Measurements from ENCODE around the gene ZNFX1. TPM values are rescaled to one million over a fixed set of nuclear protein-coding genes. Genes with fewer than 3 reads are reported as not detected.

The ZNFX1 gene
- total and polyA plus RNA-seq, 8 donors: 4.3 to 15.7 (median 6.5) TPM

GRCh38 chr20:49276961-49277785, 684 bp downstream of the ZNFX1 start:
- Histone ChIP-seq H3K27me3 (no peaks in the 10 kb centered on the region), H3K4me1 (peaks cover 10 to 33% (median 10%) of the 10 kb centered on the region in 3 donors), H3K36me3 (peaks cover 6 to 33% (median 25%) of the 10 kb centered on the region in 3 donors), H3K27ac (peak overlapping the region; percentile 84 to 95 (median 94)), H3K4me3 (peak overlapping the region; percentile 72 to 79 (median 76)), H3K9me3 (no peaks in the 10 kb centered on the region)
- intact Hi-C loops (cut with DNase I): no loop called here
- peak in 5 of 6 donors; percentile 44 to 85 (median 64) for DNase-seq
- no peak for TF ChIP-seq CTCF (IDR thresholded peaks at IDR 0.05)
- ATAC-seq: peak; percentile 1 to 15 (median 4)
- FAIRE-seq: no peak
- WGBS, 2 donors: 2 to 4% methylated on average over 29 to 31 of the region's 31 CpGs

- H3K27me3 ChIP-seq: no peaks in the 10 kb centered on the region
- no peak for TF ChIP-seq CTCF (IDR thresholded peaks at IDR 0.05)
- no peak for DNase-seq
- intact Hi-C loops (cut with DNase I): no loop called here
- H3K9me3 ChIP-seq: no peaks in the 10 kb centered on the region
- WGBS, 2 donors: 5 to 8% methylated on average over 3 of the region's 3 CpGs
- H3K27ac ChIP-seq: peak overlapping the region in 3 of 4 donors; percentile 16 to 95 (median 94)
- peak in 1 of 4 donors; percentile 3 for ATAC-seq
- FAIRE-seq: no peak
- peak overlapping the region in 3 of 4 donors; percentile 74 to 79 (median 77) for H3K4me3 ChIP-seq
- peaks cover 10 to 28% (median 10%) of the 10 kb centered on the region in 3 donors for H3K4me1 ChIP-seq
- peaks cover 0 to 25% (median 17%) of the 10 kb centered on the region in 3 donors for H3K36me3 ChIP-seq
Observed at GRCh38 chr20:49276161-49276960, 1.5 kb downstream of the ZNFX1 start.

- no peak for FAIRE-seq
- peaks cover 10 to 28% (median 10%) of the 10 kb centered on the region in 3 donors for H3K4me1 ChIP-seq
- 37 to 54% methylated on average over 2 of the region's 2 CpGs for WGBS, 2 donors
Observed at GRCh38 chr20:49275636-49276035, 2.2 kb downstream of the ZNFX1 start.

GRCh38 chr20:49275216-49275615, 2.6 kb downstream of the ZNFX1 start:
- no peak overlapping the region for H3K4me3 ChIP-seq
- no peak for TF ChIP-seq CTCF (IDR thresholded peaks at IDR 0.05)
- no peak for DNase-seq
- H3K27ac ChIP-seq: no peak overlapping the region
- no peaks in the 10 kb centered on the region for H3K9me3 ChIP-seq
- no peak for FAIRE-seq
- H3K4me1 ChIP-seq: peaks cover 10 to 31% (median 10%) of the 10 kb centered on the region in 3 donors
- WGBS, 2 donors: 95 to 96% methylated on average over 4 of the region's 4 CpGs
- no peak for ATAC-seq
- H3K27me3 ChIP-seq: no peaks in the 10 kb centered on the region
- peaks cover 0 to 19% (median 6%) of the 10 kb centered on the region in 3 donors for H3K36me3 ChIP-seq
- intact Hi-C loops (cut with DNase I): no loop called here

More at GRCh38 chr20:49275636-49276035, 2.2 kb downstream of the ZNFX1 start:
- intact Hi-C loops (cut with DNase I): no loop called here
- no peak for ATAC-seq
- Histone ChIP-seq H3K4me3 (no peak overlapping the region), H3K27me3 (no peaks in the 10 kb centered on the region), H3K36me3 (peaks cover 0 to 22% (median 10%) of the 10 kb centered on the region in 3 donors), H3K9me3 (no peaks in the 10 kb centered on the region), H3K27ac (peak overlapping the region in 1 of 4 donors; percentile 95)
- no peak for TF ChIP-seq CTCF (IDR thresholded peaks at IDR 0.05)
- no peak for DNase-seq
